H9 (cell line): ENCODE data around the gene COP1. TPM values are rescaled to one million over a fixed set of nuclear protein-coding genes. Genes with fewer than 3 reads are reported as not detected.
"Not testable (repeated sequence)": the region's sequence is repeated elsewhere in the genome, so short reads cannot be mapped to it uniquely, and the experiment has no call there.

ENCODE experiments used
- DNase-seq: peaks from one replicate; pipeline ENCODE4 v3.0.0-alpha.2; 2017
- H2AFZ ChIP-seq: one replicate; pipeline ENCODE4 v1.6.1; 2013; ENCODE audit warnings: mild to moderate bottlenecking, low read length, control low read depth, moderate library complexity
- H2AK5ac ChIP-seq: 2 replicates; pipeline ENCODE4 v1.6.1; 2013; ENCODE audit warnings: low read length, control low read depth, mixed read lengths; ENCODE audit not compliant: insufficient read length
- H2BK120ac ChIP-seq: one replicate; pipeline ENCODE4 v1.6.1; 2013; ENCODE audit warnings: low read depth, mild to moderate bottlenecking, low read length, control low read depth, inconsistent platforms; ENCODE audit not compliant: poor library complexity, severe bottlenecking
- H2BK12ac ChIP-seq: 2 replicates; pipeline ENCODE4 v1.6.1; 2013; ENCODE audit warnings: low read length, control low read depth, mixed read lengths, low read depth; ENCODE audit not compliant: insufficient read length
- H2BK15ac ChIP-seq: 2 replicates; pipeline ENCODE4 v1.6.1; 2013; ENCODE audit warnings: low read depth, low read length, control low read depth
- H2BK20ac ChIP-seq: one replicate; pipeline ENCODE4 v1.6.1; 2013; ENCODE audit warnings: low read depth, mild to moderate bottlenecking, low read length, control low read depth, inconsistent platforms; ENCODE audit not compliant: poor library complexity, severe bottlenecking
- H2BK5ac ChIP-seq: 2 replicates; pipeline ENCODE4 v1.6.1; 2013; ENCODE audit warnings: low read length, control low read depth, mixed read lengths; ENCODE audit not compliant: insufficient read length
- H3K14ac ChIP-seq: 2 replicates; pipeline ENCODE4 v1.6.1; 2013; ENCODE audit warnings: low read length, control low read depth; ENCODE audit not compliant: insufficient read depth
- H3K18ac ChIP-seq: 2 replicates; pipeline ENCODE4 v1.6.1; 2013; ENCODE audit warnings: low read depth, mild to moderate bottlenecking, mixed read lengths, low read length, control low read depth; ENCODE audit not compliant: insufficient read length
- H3K23ac ChIP-seq: 2 replicates; pipeline ENCODE4 v1.6.1; 2013; ENCODE audit warnings: low read length, control low read depth, mixed read lengths, low read depth; ENCODE audit not compliant: insufficient read length
- H3K23me2 ChIP-seq: 2 replicates; pipeline ENCODE4 v1.6.1; 2013; ENCODE audit warnings: low read depth, mild to moderate bottlenecking, mixed read lengths, low read length, control low read depth; ENCODE audit not compliant: insufficient read length, poor library complexity, severe bottlenecking
- H3K27ac ChIP-seq: 2 replicates; pipeline ENCODE4 v1.5.1; 2013; ENCODE audit warnings: low read length, control low read depth, mixed read lengths, low read depth; ENCODE audit not compliant: insufficient read length
- H3K27me3 ChIP-seq: 2 replicates; pipeline ENCODE4 v1.6.1; 2013; ENCODE audit warnings: low read length, control low read depth, inconsistent platforms; ENCODE audit not compliant: insufficient read depth
- H3K4ac ChIP-seq: 2 replicates; pipeline ENCODE4 v1.6.1; 2013; ENCODE audit warnings: low read depth, mild to moderate bottlenecking, control low read depth, inconsistent platforms, low read length, moderate library complexity
- H3K4me1 ChIP-seq: 2 replicates; pipeline ENCODE4 v1.6.1; 2013; ENCODE audit warnings: low read length, control low read depth, inconsistent platforms; ENCODE audit not compliant: insufficient read depth
- H3K4me2 ChIP-seq: 2 replicates; pipeline ENCODE4 v1.6.1; 2013; ENCODE audit warnings: low read length, control low read depth, mixed read lengths; ENCODE audit not compliant: insufficient read length, insufficient read depth
- H3K56ac ChIP-seq: 2 replicates; pipeline ENCODE4 v1.6.1; 2013; ENCODE audit warnings: low read depth, mild to moderate bottlenecking, mixed read lengths, low read length, control low read depth; ENCODE audit not compliant: insufficient read length
- H3K79me1 ChIP-seq: 2 replicates; pipeline ENCODE4 v1.6.1; 2013; ENCODE audit warnings: low read depth, mild to moderate bottlenecking, moderate library complexity, low read length, control low read depth, inconsistent platforms; ENCODE audit not compliant: insufficient read depth, poor library complexity, severe bottlenecking
- H3K79me2 ChIP-seq: 2 replicates; pipeline ENCODE4 v1.6.1; 2013; ENCODE audit warnings: low read length, control low read depth, inconsistent platforms; ENCODE audit not compliant: insufficient read depth
- H3K9ac ChIP-seq: 2 replicates; pipeline ENCODE4 v1.6.1; 2013; ENCODE audit warnings: low read length, control low read depth, mixed read lengths; ENCODE audit not compliant: insufficient read length; ENCODE audit errors: extremely low read depth
- H3K9me3 ChIP-seq: one replicate; pipeline ENCODE4 v1.6.1; 2013; ENCODE audit warnings: low read depth, low read length, inconsistent platforms; ENCODE audit not compliant: control insufficient read depth
- H3T11ph ChIP-seq: one replicate; pipeline ENCODE4 v1.6.1; 2013; ENCODE audit warnings: mild to moderate bottlenecking, low read length, control low read depth, inconsistent platforms
- H4K20me1 ChIP-seq: one replicate; pipeline ENCODE4 v1.6.1; 2013; ENCODE audit not compliant: control insufficient read depth, insufficient read length, insufficient read depth
- H4K5ac ChIP-seq: 2 replicates; pipeline ENCODE4 v1.6.1; 2013; ENCODE audit warnings: low read depth, mild to moderate bottlenecking, mixed read lengths, low read length, control low read depth; ENCODE audit not compliant: insufficient read length
- H4K8ac ChIP-seq: replicated peaks from 2 replicates; pipeline ENCODE4 v1.6.1; 2013; ENCODE audit warnings: low read length, control low read depth, mixed read lengths, low read depth; ENCODE audit not compliant: insufficient read length
- H4K91ac ChIP-seq: 2 replicates; pipeline ENCODE4 v1.6.1; 2013; ENCODE audit warnings: low read depth, mild to moderate bottlenecking, moderate library complexity, mixed read lengths, low read length, control low read depth; ENCODE audit not compliant: insufficient read length
- H3K27ac Mint-ChIP-seq, 3 experiments: 2 replicates in 2 of 3; 3 replicates in 1 of 3; pipeline ENCODE4 v1.8.0; 2020 to 2021; ENCODE audit warnings: mixed read lengths in 3 of 3, mild to moderate bottlenecking in 1 of 3, moderate library complexity in 1 of 3
- H3K27me3 Mint-ChIP-seq: 2 replicates; pipeline ENCODE4 v1.8.0; 2021; ENCODE audit warnings: low read depth, mild to moderate bottlenecking, moderate library complexity, mixed read lengths
- H3K36me3 Mint-ChIP-seq, 3 experiments: 2 replicates in 2 of 3; 3 replicates in 1 of 3; pipeline ENCODE4 v1.8.0; 2020 to 2021; ENCODE audit warnings: low read depth in 3 of 3, mixed read lengths in 3 of 3; ENCODE audit not compliant: insufficient read depth in 1 of 3
- H3K4me1 Mint-ChIP-seq, 2 experiments: 2 replicates each; pipeline ENCODE4 v1.8.0; 2020; ENCODE audit warnings: mixed read lengths in 2 of 2
- H3K4me3 Mint-ChIP-seq, 2 experiments: 2 replicates in 1 of 2; 3 replicates in 1 of 2; pipeline ENCODE4 v1.8.0; 2020 to 2021; ENCODE audit warnings: mild to moderate bottlenecking in 2 of 2, mixed read lengths in 2 of 2, moderate library complexity in 1 of 2
- H3K9me3 Mint-ChIP-seq, 2 experiments: 2 replicates in 1 of 2; 3 replicates in 1 of 2; pipeline ENCODE4 v1.8.0; 2020; ENCODE audit warnings: mild to moderate bottlenecking in 2 of 2, mixed read lengths in 2 of 2, moderate library complexity in 1 of 2
- WGBS: extraction: QIAGEN DNeasy Blood & Tissue Kit; methylation state at CpG from one replicate; pipeline ENCODE4 v1.1.7; 2013; ENCODE audit warnings: missing lambda C conversion rate, low lambda C conversion rate, mixed read lengths; ENCODE audit not compliant: insufficient read length; ENCODE audit errors: extremely low coverage; 5-methylcytosine and 5-hydroxymethylcytosine counted together
- total RNA-seq: library from RNA; stranded (reverse); gene quantifications from 2 replicates; pipeline ENCODE4 v1.2.1, GENCODE V29; 2021

The COP1 gene
- total RNA-seq, 1 experiment from 2014 or later, result 41.3 TPM

DNA sequence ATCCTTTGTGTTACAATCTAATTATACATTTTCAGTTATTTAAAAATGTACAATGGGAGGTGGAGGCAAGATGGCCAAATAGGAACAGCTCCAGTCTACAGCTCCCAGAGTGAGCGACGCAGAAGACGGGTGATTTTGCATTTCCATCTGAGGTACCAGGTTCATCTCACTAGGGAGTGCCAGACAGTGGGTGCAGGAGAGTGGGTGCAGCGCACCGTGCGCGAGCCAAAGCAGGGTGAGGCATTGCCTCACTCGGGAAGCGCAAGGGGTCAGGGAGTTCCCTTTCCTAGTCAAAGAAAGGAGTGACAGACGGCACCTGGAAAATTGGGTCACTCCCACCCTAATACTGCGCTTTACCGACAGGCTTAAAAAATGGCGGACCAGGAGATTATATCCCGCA is 214.9 kb downstream of the COP1 start:
- H2BK12ac ChIP-seq, H3K27ac Mint-ChIP-seq, H3K23me2 ChIP-seq, H3K4ac ChIP-seq, H3K23ac ChIP-seq, H3K4me2 ChIP-seq, H4K5ac ChIP-seq, H3K14ac ChIP-seq, DNase-seq, H2BK20ac ChIP-seq, H3K4me1 ChIP-seq, H4K91ac ChIP-seq, H2AFZ ChIP-seq, H3K79me1 ChIP-seq, H2BK120ac ChIP-seq, H3K4me1 Mint-ChIP-seq, H3K9me3 ChIP-seq, H3K56ac ChIP-seq, H4K8ac ChIP-seq, H3K27ac ChIP-seq, H3K27me3 ChIP-seq, H3K4me3 Mint-ChIP-seq, H3T11ph ChIP-seq, H2BK5ac ChIP-seq, H3K79me2 ChIP-seq, H2AK5ac ChIP-seq, H3K27me3 Mint-ChIP-seq, H3K9me3 Mint-ChIP-seq, H4K20me1 ChIP-seq, H3K18ac ChIP-seq, H2BK15ac ChIP-seq, H3K9ac ChIP-seq: not testable (repeated sequence)
- H3K36me3 Mint-ChIP-seq, result peaks cover 17 to 27% (median 20%) of the 10 kb centered on the region in 3 experiments
- no CpG with 5 or more reads among the region's 14 CpGs for WGBS
